Epithelial cell of proximal tubule (primary cell): ENCODE measurements around the gene RPS6KA1. TPM values are rescaled to one million over a fixed set of nuclear protein-coding genes. Genes with fewer than 3 reads are reported as not detected.
A peak's percentile ranks its signal among the peaks of the same experiment; 100 is the strongest.
"Not testable (repeated sequence)": the region's sequence is repeated elsewhere in the genome, so short reads cannot be mapped to it uniquely, and the experiment has no call there.

Experiments used
- DNase-seq: peaks from one replicate; pipeline ENCODE4 v3.0.0-alpha.2; 2011; ENCODE audit warnings: low read depth
- H3K4me3 ChIP-seq: 2 replicates; pipeline ENCODE4 v1.5.1; 2011; ENCODE audit warnings: low read depth, mild to moderate bottlenecking, low read length
- total RNA-seq: library from RNA; depleted of rRNA; stranded (reverse); fragments of >200 nt; gene quantifications from 2 replicates; pipeline ENCODE4 v1.2.3, GENCODE V29; 2015
- TF ChIP-seq, protein P1 (sequence below): conservative IDR thresholded peaks from 2 replicates; pipeline ENCODE4 v1.5.1; 2012; ENCODE audit warnings: low read depth, mild to moderate bottlenecking, low read length

Gene RPS6KA1
- total RNA-seq, 1 donor from 2014 or later, result 66.5 TPM

DNA sequence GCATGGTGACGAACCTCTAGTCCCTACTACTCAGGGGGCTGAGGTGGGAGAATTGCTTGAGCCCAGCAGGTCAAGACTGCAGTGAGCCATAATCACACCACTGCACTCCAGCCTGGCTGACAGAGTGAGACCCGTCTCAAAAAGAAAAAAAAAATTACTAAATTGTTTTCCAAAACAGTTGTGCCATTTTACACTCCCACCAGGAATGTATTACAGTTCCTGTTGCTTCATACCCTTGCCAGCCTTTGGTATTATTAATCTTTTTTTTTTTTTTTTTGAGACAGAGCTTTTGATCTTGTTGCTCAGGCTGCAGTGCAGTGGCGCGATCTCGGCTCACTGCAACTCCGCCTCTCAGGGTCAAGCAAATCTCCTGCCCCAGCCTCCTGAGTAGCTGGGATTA is 55.9 kb downstream of the RPS6KA1 start:
- H3K4me3 ChIP-seq, result no peak overlapping the region
- TF ChIP-seq, protein P1, sequence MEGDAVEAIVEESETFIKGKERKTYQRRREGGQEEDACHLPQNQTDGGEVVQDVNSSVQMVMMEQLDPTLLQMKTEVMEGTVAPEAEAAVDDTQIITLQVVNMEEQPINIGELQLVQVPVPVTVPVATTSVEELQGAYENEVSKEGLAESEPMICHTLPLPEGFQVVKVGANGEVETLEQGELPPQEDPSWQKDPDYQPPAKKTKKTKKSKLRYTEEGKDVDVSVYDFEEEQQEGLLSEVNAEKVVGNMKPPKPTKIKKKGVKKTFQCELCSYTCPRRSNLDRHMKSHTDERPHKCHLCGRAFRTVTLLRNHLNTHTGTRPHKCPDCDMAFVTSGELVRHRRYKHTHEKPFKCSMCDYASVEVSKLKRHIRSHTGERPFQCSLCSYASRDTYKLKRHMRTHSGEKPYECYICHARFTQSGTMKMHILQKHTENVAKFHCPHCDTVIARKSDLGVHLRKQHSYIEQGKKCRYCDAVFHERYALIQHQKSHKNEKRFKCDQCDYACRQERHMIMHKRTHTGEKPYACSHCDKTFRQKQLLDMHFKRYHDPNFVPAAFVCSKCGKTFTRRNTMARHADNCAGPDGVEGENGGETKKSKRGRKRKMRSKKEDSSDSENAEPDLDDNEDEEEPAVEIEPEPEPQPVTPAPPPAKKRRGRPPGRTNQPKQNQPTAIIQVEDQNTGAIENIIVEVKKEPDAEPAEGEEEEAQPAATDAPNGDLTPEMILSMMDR, result no peak
- DNase-seq, result no peak

DNA sequence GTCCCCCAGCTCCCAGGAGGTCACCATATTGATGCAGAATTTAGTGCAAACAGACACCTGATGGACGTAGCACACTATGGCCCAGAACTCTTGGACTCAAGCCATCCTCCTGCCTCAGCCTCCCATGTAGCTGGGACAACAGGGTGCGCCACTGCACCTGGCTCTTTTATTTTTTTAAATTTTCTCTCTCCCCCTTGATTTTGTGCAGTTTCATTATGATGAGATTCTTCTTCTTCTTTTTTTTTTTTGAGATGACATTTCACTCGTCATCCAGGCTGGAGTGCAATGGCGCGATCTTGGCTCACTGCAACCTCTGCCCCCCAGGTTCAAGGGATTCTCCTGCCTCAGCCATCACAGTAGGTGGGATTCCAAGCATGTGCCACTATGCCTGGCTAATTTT is 63.8 kb downstream of the RPS6KA1 start:
- TF ChIP-seq, protein P1, result no peak
- no peak overlapping the region for H3K4me3 ChIP-seq

DNA sequence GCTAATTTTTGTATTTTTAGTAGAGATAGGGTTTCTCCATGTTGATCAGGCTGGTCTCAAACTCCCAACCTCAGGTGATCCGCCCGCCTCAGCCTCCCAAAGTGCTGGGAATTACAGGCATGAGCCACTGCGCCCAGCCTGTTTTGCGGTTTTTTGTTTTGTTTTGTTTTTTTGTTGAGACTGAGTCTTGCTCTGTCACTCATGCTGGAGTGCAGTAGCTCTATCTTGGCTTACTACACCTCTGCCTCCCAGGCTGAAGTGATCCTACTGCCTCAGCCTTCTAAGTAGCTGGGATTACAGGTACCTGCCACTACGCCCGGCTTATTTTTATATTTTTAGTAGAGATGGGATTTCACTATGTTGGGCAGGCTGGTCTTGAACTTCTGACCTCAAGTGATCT is 65.0 kb downstream of the RPS6KA1 start:
- not testable (repeated sequence) for H3K4me3 ChIP-seq, DNase-seq

More for the DNA sequence above, 63.8 kb downstream of the RPS6KA1 start:
- no peak for DNase-seq

DNA sequence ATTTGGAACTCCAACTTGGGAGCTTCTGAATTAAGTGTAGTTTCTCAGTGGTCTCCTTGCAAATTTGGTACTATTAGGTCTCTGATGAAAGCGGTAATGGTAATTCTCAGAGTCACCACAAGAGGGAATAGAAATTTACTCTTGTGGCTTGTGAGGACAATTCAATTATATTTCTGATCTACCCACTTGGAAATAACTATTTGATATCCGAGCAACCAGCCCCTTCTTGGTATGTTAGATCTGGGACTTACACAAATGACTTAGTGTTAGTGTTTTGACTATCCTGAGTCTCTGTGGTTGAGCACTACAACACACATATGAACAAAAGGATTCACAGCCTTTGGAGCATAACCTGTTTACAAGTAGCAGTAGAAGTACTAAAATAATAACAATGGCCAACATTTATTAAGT is 68.1 kb downstream of the RPS6KA1 start:
- H3K4me3 ChIP-seq, result no peak overlapping the region
- DNase-seq, result no peak
- TF ChIP-seq, protein P1, result peak; percentile 60

DNA sequence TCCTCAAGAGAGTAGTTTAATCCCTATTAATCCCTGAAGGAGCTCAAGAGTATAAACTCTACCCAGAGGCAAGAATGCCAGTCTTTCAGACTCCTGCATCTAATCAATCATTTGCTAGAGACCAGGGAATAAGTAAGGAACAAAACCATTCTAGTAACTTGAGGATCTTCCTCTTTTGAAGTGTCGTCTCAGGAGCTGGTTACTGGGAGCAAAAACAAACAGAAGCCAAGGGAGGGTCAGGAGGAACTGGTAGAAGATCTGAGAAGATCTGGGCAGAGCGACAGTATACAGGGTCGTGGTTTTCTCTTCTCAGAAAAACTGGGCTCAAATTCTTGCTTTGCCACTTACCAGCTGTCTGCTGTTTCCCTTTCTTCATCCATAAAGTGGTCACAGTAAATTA is 69.3 kb downstream of the RPS6KA1 start:
- DNase-seq, result no peak
- H3K4me3 ChIP-seq, result no peak overlapping the region
- TF ChIP-seq, protein P1, result no peak

DNA sequence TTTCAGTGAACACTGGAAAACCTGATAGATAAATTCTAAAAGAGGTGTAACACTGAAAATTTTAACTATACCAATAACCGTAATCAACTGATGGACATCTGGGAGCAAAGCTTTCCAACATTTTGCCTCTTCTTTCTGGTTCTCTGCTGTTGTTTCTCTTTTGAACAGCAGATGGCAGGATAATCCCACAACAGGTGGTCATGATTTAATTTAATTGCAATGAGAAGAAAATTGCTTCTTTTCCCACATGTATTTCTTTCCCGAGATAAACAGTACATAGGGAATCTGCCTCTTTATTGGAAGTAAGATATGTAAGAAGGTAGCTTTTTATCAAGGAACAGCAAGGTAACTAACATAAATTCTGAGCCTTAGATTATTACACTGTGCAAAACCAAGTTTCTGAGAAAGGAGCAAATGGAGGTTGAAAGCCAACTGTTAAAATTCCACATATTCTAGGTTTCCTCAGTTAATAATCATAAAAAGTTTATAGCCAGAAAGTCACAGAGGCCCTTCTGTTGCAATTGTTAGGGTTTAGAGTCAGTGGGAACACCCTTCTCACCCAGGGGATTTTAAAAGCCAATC is 72.9 kb downstream of the RPS6KA1 start:
- H3K4me3 ChIP-seq, result no peak overlapping the region
- no peak for DNase-seq
- TF ChIP-seq, protein P1, result peak; percentile 83

DNA sequence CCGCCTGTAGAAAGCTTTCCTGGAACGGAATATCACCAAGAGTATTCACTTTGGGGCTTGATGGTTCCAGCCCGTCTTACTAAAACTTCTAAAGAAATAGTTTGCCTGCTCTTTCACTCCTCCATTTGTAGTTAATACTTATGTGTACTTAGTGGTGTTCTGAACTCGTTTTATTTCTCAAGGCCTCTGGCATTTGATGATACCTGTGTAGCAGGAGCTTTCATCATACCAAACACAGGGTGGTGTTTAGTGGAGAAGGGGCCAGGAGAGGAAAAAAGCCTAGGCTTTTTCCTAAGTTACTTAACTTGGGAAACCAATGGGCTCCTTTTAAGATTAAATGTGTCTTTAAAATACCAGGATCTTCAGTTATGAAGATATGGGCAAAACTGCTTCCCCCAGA is 74.3 kb downstream of the RPS6KA1 start:
- TF ChIP-seq, protein P1, result no peak
- H3K4me3 ChIP-seq, result no peak overlapping the region
- DNase-seq, result no peak
